ENCODE measurements around the gene AKR1A1.

AKR1A1 gene

GRCh38 chr1:45574105-45574626 lies 23.5 kb downstream of the AKR1A1 start:
- H3K4me1 ChIP-seq (ENCODE audit: control insufficient read depth in 2 of 2, insufficient read depth in 1 of 2, low read depth in 1 of 2, low read length in 2 of 2) = peaks cover 0 to 2% of the 10 kb centered on the region in 2 donors
- H3K18ac ChIP-seq (ENCODE audit: low read length) = no peak overlapping the region
- no peak overlapping the region for H2BK120ac ChIP-seq (ENCODE audit: low read depth, low read length)
- H3K4ac ChIP-seq (ENCODE audit: low read length) = no peak overlapping the region
- no peak overlapping the region for H3K9ac ChIP-seq (ENCODE audit: low read depth, low read length, poor library complexity)
- H3K14ac ChIP-seq (ENCODE audit: low read length) = no peak overlapping the region
- H4K91ac ChIP-seq (ENCODE audit: low read depth, low read length, poor library complexity) = no peak overlapping the region
- no CpG with 5 or more reads among the region's 7 CpGs for WGBS, 2 donors (ENCODE audit: extremely low coverage in 2 of 2, insufficient read length in 2 of 2, insufficient replicate concordance in 1 of 2)
- H2BK5ac ChIP-seq (ENCODE audit: low read length) = no peak overlapping the region
- H3K4me3 ChIP-seq (ENCODE audit: low read length in 2 of 2) = no peak overlapping the region
- H3K27me3 ChIP-seq (ENCODE audit: control insufficient read depth in 3 of 3, insufficient read depth in 3 of 3, low read depth in 1 of 3, low read length in 3 of 3) = no peaks in the 10 kb centered on the region
- no peak overlapping the region for H2AFZ ChIP-seq (ENCODE audit: low read length)
- H3K36me3 ChIP-seq (replicated peaks in 1 of 2; ENCODE audit: control insufficient read depth in 2 of 2, insufficient read depth in 2 of 2, low read length in 2 of 2) = peaks cover 11 to 24% of the 10 kb centered on the region in 2 donors
- no peak overlapping the region for H3K27ac ChIP-seq (replicated peaks; ENCODE audit: low read length)
- H3K9me3 ChIP-seq (replicated peaks in 1 of 2; ENCODE audit: control insufficient read depth in 2 of 2, insufficient read depth in 1 of 2, low read depth in 1 of 2, low read length in 2 of 2) = no peaks in the 10 kb centered on the region
- H2BK12ac ChIP-seq (ENCODE audit: low read length) = no peak overlapping the region
- H4K8ac ChIP-seq (ENCODE audit: low read depth, low read length) = no peak overlapping the region
- H3K23ac ChIP-seq (ENCODE audit: low read depth, low read length, poor library complexity) = no peak overlapping the region
- DNase-seq (ENCODE audit: low spot score) = no peak
- H2BK15ac ChIP-seq (ENCODE audit: low read length) = no peak overlapping the region
- H3K4me2 ChIP-seq (ENCODE audit: insufficient read depth, low read length, poor library complexity, severe bottlenecking) = no peak overlapping the region
- no peaks in the 10 kb centered on the region for H3K79me1 ChIP-seq (ENCODE audit: low read depth, low read length)
- no peak overlapping the region for H2AK5ac ChIP-seq (ENCODE audit: low read depth, low read length)

DNA sequence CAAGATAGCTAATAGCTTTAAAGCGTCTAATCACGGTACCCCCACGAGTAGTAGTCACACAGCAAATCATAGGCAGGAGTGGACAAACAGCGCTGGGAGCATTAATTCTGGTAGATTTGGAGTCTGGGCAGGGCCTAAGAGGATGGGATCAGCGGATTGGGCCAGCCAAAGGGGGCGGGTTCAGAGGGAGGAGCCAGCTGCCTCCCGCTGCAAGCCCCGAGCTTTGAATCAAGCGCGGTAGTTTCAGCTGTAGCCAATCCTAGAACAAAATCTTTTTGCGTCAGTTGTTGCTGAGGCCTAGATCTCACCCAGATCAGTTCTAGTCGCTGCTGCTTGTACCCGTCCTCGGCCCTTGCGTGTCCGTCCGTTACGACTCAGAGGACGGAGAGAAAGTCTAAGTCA lies 32.6 kb downstream of the AKR1A1 start:
- Histone ChIP-seq H3K4me1 (ENCODE audit: control insufficient read depth in 2 of 2, insufficient read depth in 1 of 2, low read depth in 1 of 2, low read length in 2 of 2) (peaks cover 2 to 10% of the 10 kb centered on the region in 2 donors), H2AFZ (ENCODE audit: low read length) (peak overlapping the region; percentile 91), H3K9ac (ENCODE audit: low read depth, low read length, poor library complexity) (peak overlapping the region; percentile 87), H4K91ac (ENCODE audit: low read depth, low read length, poor library complexity) (no peak overlapping the region), H2BK120ac (ENCODE audit: low read depth, low read length) (no peak overlapping the region), H3K4ac (ENCODE audit: low read length) (no peak overlapping the region), H3K36me3 (replicated peaks in 1 of 2; ENCODE audit: control insufficient read depth in 2 of 2, insufficient read depth in 2 of 2, low read length in 2 of 2) (peaks cover 2 to 27% of the 10 kb centered on the region in 2 donors), H3K14ac (ENCODE audit: low read length) (no peak overlapping the region), H3K23ac (ENCODE audit: low read depth, low read length, poor library complexity) (no peak overlapping the region), H3K27ac (replicated peaks; ENCODE audit: low read length) (peak overlapping the region; percentile 71), H4K8ac (ENCODE audit: low read depth, low read length) (no peak overlapping the region), H3K4me3 (ENCODE audit: low read length in 2 of 2) (peak overlapping the region; percentile 100), H3K4me2 (ENCODE audit: insufficient read depth, low read length, poor library complexity, severe bottlenecking) (peak overlapping the region; percentile 66), H3K79me1 (ENCODE audit: low read depth, low read length) (peaks cover 7% of the 10 kb centered on the region), H3K27me3 (ENCODE audit: control insufficient read depth in 3 of 3, insufficient read depth in 3 of 3, low read depth in 1 of 3, low read length in 3 of 3) (no peaks in the 10 kb centered on the region), H2BK5ac (ENCODE audit: low read length) (no peak overlapping the region), H3K9me3 (replicated peaks in 1 of 2; ENCODE audit: control insufficient read depth in 2 of 2, insufficient read depth in 1 of 2, low read depth in 1 of 2, low read length in 2 of 2) (no peaks in the 10 kb centered on the region), H2BK12ac (ENCODE audit: low read length) (no peak overlapping the region), H2AK5ac (ENCODE audit: low read depth, low read length) (no peak overlapping the region), H3K18ac (ENCODE audit: low read length) (peak overlapping the region; percentile 53), H2BK15ac (ENCODE audit: low read length) (no peak overlapping the region)
- DNase-seq (ENCODE audit: low spot score) = peak; percentile 92
- WGBS, 2 donors (ENCODE audit: extremely low coverage in 2 of 2, insufficient read length in 2 of 2, insufficient replicate concordance in 1 of 2) = no CpG with 5 or more reads among the region's 19 CpGs

- Histone ChIP-seq H3K36me3 (replicated peaks in 1 of 2; ENCODE audit: control insufficient read depth in 2 of 2, insufficient read depth in 2 of 2, low read length in 2 of 2) (peaks cover 2 to 33% of the 10 kb centered on the region in 2 donors), H2AFZ (ENCODE audit: low read length) (peak within 1 kb of the TSS; percentile 91), H3K18ac (ENCODE audit: low read length) (peak within 1 kb of the TSS; percentile 100), H3K4ac (ENCODE audit: low read length) (peak within 1 kb of the TSS; percentile 95), H4K91ac (ENCODE audit: low read depth, low read length, poor library complexity) (peak within 1 kb of the TSS; percentile 95), H3K14ac (ENCODE audit: low read length) (peak within 1 kb of the TSS; percentile 100), H3K27ac (replicated peaks; ENCODE audit: low read length) (peak within 1 kb of the TSS; percentile 94), H2AK5ac (ENCODE audit: low read depth, low read length) (peak within 1 kb of the TSS; percentile 98), H3K9ac (ENCODE audit: low read depth, low read length, poor library complexity) (peak within 1 kb of the TSS; percentile 100), H3K79me1 (ENCODE audit: low read depth, low read length) (peaks cover 7% of the 10 kb centered on the region), H2BK5ac (ENCODE audit: low read length) (peak within 1 kb of the TSS; percentile 98), H4K8ac (ENCODE audit: low read depth, low read length) (peak within 1 kb of the TSS; percentile 96), H3K27me3 (ENCODE audit: control insufficient read depth in 3 of 3, insufficient read depth in 3 of 3, low read depth in 1 of 3, low read length in 3 of 3) (no peaks in the 10 kb centered on the region), H3K4me2 (ENCODE audit: insufficient read depth, low read length, poor library complexity, severe bottlenecking) (peak within 1 kb of the TSS; percentile 66), H3K23ac (ENCODE audit: low read depth, low read length, poor library complexity) (peak within 1 kb of the TSS; percentile 99), H2BK120ac (ENCODE audit: low read depth, low read length) (peak within 1 kb of the TSS; percentile 99), H3K4me1 (ENCODE audit: control insufficient read depth in 2 of 2, insufficient read depth in 1 of 2, low read depth in 1 of 2, low read length in 2 of 2) (peaks cover 2 to 10% of the 10 kb centered on the region in 2 donors), H2BK15ac (ENCODE audit: low read length) (peak within 1 kb of the TSS; percentile 92), H3K9me3 (replicated peaks in 1 of 2; ENCODE audit: control insufficient read depth in 2 of 2, insufficient read depth in 1 of 2, low read depth in 1 of 2, low read length in 2 of 2) (no peaks in the 10 kb centered on the region), H3K4me3 (ENCODE audit: low read length in 2 of 2) (peak within 1 kb of the TSS; percentile 100), H2BK12ac (ENCODE audit: low read length) (peak within 1 kb of the TSS; percentile 58)
- DNase-seq (ENCODE audit: low spot score) = peak; percentile 92
- no CpG with 5 or more reads among the region's 41 CpGs for WGBS, 2 donors (ENCODE audit: extremely low coverage in 2 of 2, insufficient read length in 2 of 2, insufficient replicate concordance in 1 of 2)
Measured at GRCh38 chr1:45583666-45584350, 33.2 kb downstream of the AKR1A1 start, which contains the start of gene NASP. Gene NASP (plus strand): TSS chr1:45584041. CDS start chr1:45584147, 106 bp downstream.
